Endothelial cell of umbilical vein (primary cell): ENCODE measurements around the gene COL23A1. TPM values are rescaled to one million over a fixed set of nuclear protein-coding genes. Genes with fewer than 3 reads are reported as not detected.

Experiments used
- BruUV-seq: library from RNA; stranded (reverse); fragments of 400-500 nt; replicated peaks from 2 replicates; lab custom pipeline; 2021; lab: Mats Ljungman, UMichigan
- CTCF ChIA-PET: fragments of 300-600, 350-600 bp; sonication (Branson Sonifier 250); formaldehyde crosslinking; loops from one replicate; lab custom pipeline; 2021; ENCODE audit warnings: antibody characterized with exemption, inconsistent platforms; lab: Charles Lee
- POLR2A ChIA-PET: fragments of 300-600, 350-600 bp; sonication (Branson Sonifier 250); formaldehyde crosslinking; loops from one replicate; lab custom pipeline; 2021; ENCODE audit warnings: antibody characterized with exemption, inconsistent platforms; lab: Charles Lee
- DNase-seq: peaks from one replicate; pipeline ENCODE4 v3.0.0-alpha.2; 2011; ENCODE audit warnings: low read depth, low spot score
- FAIRE-seq: peaks from 2 replicates; lab custom pipeline; 2011; peaks lifted over from hg19 to GRCh38; lab: Jason Lieb, UNC
- H2AFZ ChIP-seq: 2 replicates; pipeline ENCODE4 v1.6.0; 2012; ENCODE audit warnings: low read depth, low read length, control low read depth, inconsistent platforms
- H3K27ac ChIP-seq: 2 replicates; pipeline ENCODE4 v1.5.1; 2011; ENCODE audit warnings: low read depth, mild to moderate bottlenecking, control low read depth, low read length, moderate library complexity; ENCODE audit not compliant: insufficient read depth
- H3K27me3 ChIP-seq, 2 experiments: 2 replicates each; pipeline versions ENCODE4 v1.6.0 to v1.6.1; 2011; ENCODE audit warnings: low read length in 2 of 2, mixed read lengths in 1 of 2; ENCODE audit not compliant: control insufficient read depth in 2 of 2, insufficient read depth in 2 of 2
- H3K36me3 ChIP-seq, 2 experiments: 2 replicates in 1 of 2; 3 replicates in 1 of 2; pipeline ENCODE4 v1.5.1; 2011; ENCODE audit warnings: low read length in 2 of 2, mild to moderate bottlenecking in 1 of 2, moderate library complexity in 1 of 2; ENCODE audit not compliant: control insufficient read depth in 2 of 2, insufficient read depth in 2 of 2; ENCODE audit errors: extremely low read depth in 1 of 2
- H3K4me1 ChIP-seq: 3 replicates; pipeline ENCODE4 v1.5.1; 2011; ENCODE audit warnings: mild to moderate bottlenecking, low read length; ENCODE audit not compliant: control insufficient read depth, insufficient read depth; ENCODE audit errors: extremely low read depth
- H3K4me2 ChIP-seq: 2 replicates; pipeline ENCODE4 v1.6.1; 2011; ENCODE audit warnings: low read length, control low read depth, mixed read lengths; ENCODE audit not compliant: insufficient read depth
- H3K4me3 ChIP-seq, 3 experiments: fragments of 200-600 bp in 1 of 3; sonication (generic), shearing (Covaris generic) in 1 of 3; replicated peaks in 1 of 3; 2 replicates each; pipeline ENCODE4 v1.5.1; 2011 to 2016; ENCODE audit warnings: control low read depth in 3 of 3, low read length in 3 of 3, mild to moderate bottlenecking in 2 of 3, inconsistent platforms in 1 of 3, low read depth in 1 of 3, moderate library complexity in 1 of 3; ENCODE audit not compliant: insufficient read depth in 1 of 3
- H3K79me2 ChIP-seq: 2 replicates; pipeline ENCODE4 v1.6.0; 2012; ENCODE audit warnings: low read length, inconsistent platforms; ENCODE audit not compliant: control insufficient read depth, insufficient read depth
- H3K9ac ChIP-seq: replicated peaks from 2 replicates; pipeline ENCODE3; 2011; ENCODE audit warnings: low read length, control low read depth; ENCODE audit not compliant: insufficient read depth; ENCODE audit errors: extremely low read depth
- H3K9me1 ChIP-seq: replicated peaks from 3 replicates; pipeline ENCODE4 v1.6.0; 2011; ENCODE audit warnings: mild to moderate bottlenecking, low read length; ENCODE audit not compliant: control insufficient read depth, insufficient read depth; ENCODE audit errors: extremely low read depth
- H3K9me3 ChIP-seq: replicated peaks from 2 replicates; pipeline ENCODE4 v1.5.1; 2012; ENCODE audit warnings: low read length, inconsistent platforms; ENCODE audit not compliant: control insufficient read depth, insufficient read depth
- H4K20me1 ChIP-seq: replicated peaks from 2 replicates; pipeline ENCODE3; 2011; ENCODE audit warnings: mild to moderate bottlenecking, low read length; ENCODE audit not compliant: control insufficient read depth, insufficient read depth; ENCODE audit errors: extremely low read depth
- CTCF ChIP-seq, 2 donors: IDR thresholded peaks; 1 replicate in 1 of 2; 2 replicates in 1 of 2; pipeline ENCODE4 v1.5.1; 2011; ENCODE audit warnings: low read length in 2 of 2, mild to moderate bottlenecking in 2 of 2, moderate library complexity in 2 of 2, control low read depth in 1 of 2, inconsistent platforms in 1 of 2, low read depth in 1 of 2; ENCODE audit not compliant: insufficient read depth in 1 of 2; ENCODE audit errors: extremely low read depth in 1 of 2
- EZH2 ChIP-seq: IDR thresholded peaks from 2 replicates; pipeline ENCODE4 v1.6.1; 2012; ENCODE audit warnings: borderline replicate concordance, low read depth, mild to moderate bottlenecking, moderate library complexity, low read length, inconsistent platforms; ENCODE audit not compliant: severe bottlenecking
- FOS ChIP-seq: IDR thresholded peaks from 2 replicates; pipeline ENCODE4 v1.6.1; 2011; ENCODE audit warnings: mild to moderate bottlenecking, low read length, moderate library complexity, borderline replicate concordance; ENCODE audit not compliant: insufficient read depth
- GATA2 ChIP-seq: IDR thresholded peaks from 2 replicates; pipeline ENCODE4 v1.7.0; 2011; ENCODE audit warnings: low read depth, mild to moderate bottlenecking, moderate library complexity, mixed read lengths, low read length; ENCODE audit not compliant: insufficient read length, insufficient read depth
- MYC ChIP-seq: IDR thresholded peaks from one replicate; pipeline ENCODE4 v1.6.1; 2011; ENCODE audit warnings: mild to moderate bottlenecking, low read depth, low read length
- dilution Hi-C: fragments of 300-500 bp; cut with MboI; formaldehyde crosslinking; loops from one replicate; pipeline ENCODE4 v1.15.0; 2019; ENCODE audit warnings: low sequenced_read_pairs; ENCODE audit not compliant: extremely low pct_ligation_motif_present
- intact Hi-C: fragments of 100-400 bp; cut with micrococcal nuclease; formaldehyde crosslinking; loops from one replicate; pipeline ENCODE4 v1.10.0; 2022
- polyA plus RNA-seq, 4 experiments: library from polyadenylated mRNA; depleted of rRNA in 3 of 4; stranded (reverse) in 3 of 4; unstranded in 1 of 4; fragments of >200 nt; gene quantifications; 2 replicates each; pipeline versions ENCODE4 v1.2.1 to v1.2.3, GENCODE V29; 2011 to 2012; ENCODE audit warnings: missing spikeins in 1 of 4
- total RNA-seq: library from RNA; stranded (reverse); gene quantifications from 2 replicates; pipeline ENCODE4 v1.2.3, GENCODE V29; 2021

The COL23A1 gene
- total and polyA plus RNA-seq, 2 donors (not counting 3 experiments of a cell fraction or from before 2014, with no cell fraction given) = not detected

GRCh38 chr5:178492278-178492677 is 97.9 kb downstream of the COL23A1 start:
- FAIRE-seq (no peak), DNase-seq (no peak)
- ChIA-PET CTCF (interaction anchor here (0.8 kb wide), 1 partner anchor 31 kb away, joined by 3 read pairs; no protein-coding TSS in a partner anchor), POLR2A (no interaction called here)
- TF ChIP-seq GATA2 (no peak), EZH2 (no peak), MYC (no peak)
- Histone ChIP-seq H3K27me3 (no peaks in the 10 kb centered on the region), H3K79me2 (no peaks in the 10 kb centered on the region), H2AFZ (no peak overlapping the region), H3K4me1 (peaks cover 8% of the 10 kb centered on the region), H3K27ac (no peak overlapping the region), H3K4me3 (no peak overlapping the region), H3K9me3 (no peaks in the 10 kb centered on the region), H3K9ac (no peak overlapping the region), H4K20me1 (no peaks in the 10 kb centered on the region), H3K4me2 (no peak overlapping the region), H3K9me1 (no peaks in the 10 kb centered on the region), H3K36me3 (no peaks in the 10 kb centered on the region)
- dilution Hi-C loops = no loop called here
- no TSS peak for BruUV-seq
- intact Hi-C loops = no loop called here

- no peak overlapping the region for H3K4me3 ChIP-seq
- H3K4me2 ChIP-seq = no peak overlapping the region
- H3K4me1 ChIP-seq = peaks cover 3% of the 10 kb centered on the region
- no peak overlapping the region for H2AFZ ChIP-seq
- H3K9ac ChIP-seq = no peak overlapping the region
- dilution Hi-C loops (no loop called here), intact Hi-C loops (no loop called here)
- no peak for DNase-seq
- H3K79me2 ChIP-seq = no peaks in the 10 kb centered on the region
- H3K36me3 ChIP-seq = no peaks in the 10 kb centered on the region
- no TSS peak for BruUV-seq
- TF ChIP-seq FOS = no peak
- no peak for TF ChIP-seq CTCF (IDR thresholded peaks at IDR 0.05; ENCODE audit: extremely low read depth in 1 of 2, insufficient read depth in 1 of 2, low read depth in 1 of 2, low read length in 2 of 2)
- H3K9me1 ChIP-seq = no peaks in the 10 kb centered on the region
- FAIRE-seq = no peak
- ChIA-PET POLR2A (interaction anchor here (0.7 kb wide), 1 partner anchor 17 kb away, joined by 3 read pairs; no protein-coding TSS in a partner anchor), CTCF (no interaction called here)
- H4K20me1 ChIP-seq = no peaks in the 10 kb centered on the region
- no peaks in the 10 kb centered on the region for H3K9me3 ChIP-seq
- no peak overlapping the region for H3K27ac ChIP-seq
- no peaks in the 10 kb centered on the region for H3K27me3 ChIP-seq
Observed at GRCh38 chr5:178490935-178491652, 99.1 kb downstream of the COL23A1 start.
